ENCODE measurements around the gene HSD11B1.

HSD11B1 gene

GRCh38 chr1:209704584-209704983, at the start of gene HSD11B1:
HSD11B1 (plus strand) TSS chr1:209704846; CDS start chr1:209704943, 97 bp downstream.
- FAIRE-seq, result no peak

GRCh38 chr1:209655411-209656231, 49.0 kb upstream of the HSD11B1 start:
- no peak for FAIRE-seq

- no peak for FAIRE-seq
These were observed 47.3 kb upstream of the HSD11B1 start for GRCh38 chr1:209657140-209657879.

GRCh38 chr1:209657918-209658317, 46.7 kb upstream of the HSD11B1 start:
- no peak for FAIRE-seq

GRCh38 chr1:209659909-209660308, 44.7 kb upstream of the HSD11B1 start:
- FAIRE-seq, result no peak

GRCh38 chr1:209661071-209661470, 43.6 kb upstream of the HSD11B1 start:
- peak; percentile 34 for FAIRE-seq

GRCh38 chr1:209662879-209663327, 41.7 kb upstream of the HSD11B1 start:
- FAIRE-seq, result no peak

- FAIRE-seq, result no peak
These were observed 37.5 kb upstream of the HSD11B1 start for GRCh38 chr1:209667103-209667502.

GRCh38 chr1:209667708-209668107, 36.9 kb upstream of the HSD11B1 start:
- FAIRE-seq, result no peak

- FAIRE-seq, result no peak
These were observed 34.1 kb upstream of the HSD11B1 start for GRCh38 chr1:209670441-209671082.

GRCh38 chr1:209672705-209673630, 31.7 kb upstream of the HSD11B1 start:
- FAIRE-seq, result no peak

- FAIRE-seq, result no peak
These were observed 30.8 kb upstream of the HSD11B1 start for GRCh38 chr1:209673631-209674417.

GRCh38 chr1:209674957-209675564, 29.6 kb upstream of the HSD11B1 start, which contains the start of gene G0S2:
G0S2 (plus strand) TSS chr1:209675412; CDS start chr1:209675685, 273 bp downstream.
- FAIRE-seq, result no peak

GRCh38 chr1:209675565-209676154, 29.0 kb upstream of the HSD11B1 start:
- FAIRE-seq, result no peak

- FAIRE-seq, result no peak
These were observed 25.6 kb upstream of the HSD11B1 start for GRCh38 chr1:209678981-209679539.

GRCh38 chr1:209685821-209686220, 18.8 kb upstream of the HSD11B1 start:
- no peak for FAIRE-seq

- FAIRE-seq, result no peak
These were observed 18.3 kb upstream of the HSD11B1 start for GRCh38 chr1:209686322-209686721.

GRCh38 chr1:209688746-209689234, 15.9 kb upstream of the HSD11B1 start:
- peak; percentile 85 for FAIRE-seq

GRCh38 chr1:209689477-209689876, 15.2 kb upstream of the HSD11B1 start:
- peak; percentile 86 for FAIRE-seq

- FAIRE-seq, result no peak
These were observed 13.4 kb upstream of the HSD11B1 start for GRCh38 chr1:209691237-209691636.

All from A204.1 (cell line).